ENCODE measurements around the gene PAK6.

PAK6 gene

DNA sequence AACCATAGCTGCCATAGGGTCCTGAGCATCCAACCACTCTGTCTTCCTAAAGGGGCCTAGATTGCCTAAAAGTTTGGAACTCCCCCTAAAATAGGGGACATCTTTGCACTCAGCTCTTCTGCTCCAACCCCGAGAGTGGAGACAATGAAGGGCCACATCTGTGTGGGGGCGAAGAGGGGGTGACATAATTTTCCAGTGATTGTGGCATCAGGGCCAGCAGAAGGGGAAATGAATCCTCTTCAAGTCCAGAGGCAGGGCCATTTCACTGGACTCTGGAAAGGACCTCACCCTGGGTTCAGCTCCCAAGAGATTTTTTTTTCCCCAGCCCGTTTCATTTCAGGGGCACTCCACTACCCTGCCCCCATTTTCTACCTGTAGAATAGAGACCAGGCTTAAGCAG is 48.6 kb downstream of the PAK6 start:
- H3K9ac ChIP-seq (ENCODE audit: low read depth, low read length, poor library complexity, severe bottlenecking) = no peak overlapping the region
- no peaks in the 10 kb centered on the region for H3K4me1 ChIP-seq (ENCODE audit: insufficient read depth, low read length, poor library complexity, severe bottlenecking)
- no peaks in the 10 kb centered on the region for H3K27me3 ChIP-seq (ENCODE audit: insufficient read depth, low read length, poor library complexity, severe bottlenecking)
- H3K9me3 ChIP-seq (ENCODE audit: insufficient read depth, low read depth, low read length) = no peaks in the 10 kb centered on the region
- H3K4me3 ChIP-seq (ENCODE audit: low read length, poor library complexity, severe bottlenecking) = no peak overlapping the region
- H3K36me3 ChIP-seq (ENCODE audit: insufficient read depth, low read length) = no peaks in the 10 kb centered on the region; the same call in 1 of the 2 replicates
- H3K79me2 ChIP-seq (ENCODE audit: insufficient read depth, low read length) = no peaks in the 10 kb centered on the region
- H3F3A ChIP-seq (ENCODE audit: low read depth) = 0 out of 2 replicates have a peak, but pooled peaks cover 3% of the 10 kb centered on the region
- H3K4me2 ChIP-seq (ENCODE audit: low read depth, low read length, poor library complexity, severe bottlenecking) = no peak overlapping the region
- TF ChIP-seq, protein P1, sequence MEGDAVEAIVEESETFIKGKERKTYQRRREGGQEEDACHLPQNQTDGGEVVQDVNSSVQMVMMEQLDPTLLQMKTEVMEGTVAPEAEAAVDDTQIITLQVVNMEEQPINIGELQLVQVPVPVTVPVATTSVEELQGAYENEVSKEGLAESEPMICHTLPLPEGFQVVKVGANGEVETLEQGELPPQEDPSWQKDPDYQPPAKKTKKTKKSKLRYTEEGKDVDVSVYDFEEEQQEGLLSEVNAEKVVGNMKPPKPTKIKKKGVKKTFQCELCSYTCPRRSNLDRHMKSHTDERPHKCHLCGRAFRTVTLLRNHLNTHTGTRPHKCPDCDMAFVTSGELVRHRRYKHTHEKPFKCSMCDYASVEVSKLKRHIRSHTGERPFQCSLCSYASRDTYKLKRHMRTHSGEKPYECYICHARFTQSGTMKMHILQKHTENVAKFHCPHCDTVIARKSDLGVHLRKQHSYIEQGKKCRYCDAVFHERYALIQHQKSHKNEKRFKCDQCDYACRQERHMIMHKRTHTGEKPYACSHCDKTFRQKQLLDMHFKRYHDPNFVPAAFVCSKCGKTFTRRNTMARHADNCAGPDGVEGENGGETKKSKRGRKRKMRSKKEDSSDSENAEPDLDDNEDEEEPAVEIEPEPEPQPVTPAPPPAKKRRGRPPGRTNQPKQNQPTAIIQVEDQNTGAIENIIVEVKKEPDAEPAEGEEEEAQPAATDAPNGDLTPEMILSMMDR (conservative IDR thresholded peaks at IDR 0.05; ENCODE audit: low read length) = no peak
- TF ChIP-seq EZH2phosphoT487 (IDR thresholded peaks at IDR 0.05; ENCODE audit: borderline replicate concordance) = no peak
- no peak overlapping the region for H2AFZ ChIP-seq (ENCODE audit: low read length)
- no peaks in the 10 kb centered on the region for H3K9me2 ChIP-seq (replicated peaks; ENCODE audit: low read depth, low read length)
- H4K20me1 ChIP-seq (ENCODE audit: insufficient read depth, low read length, poor library complexity, severe bottlenecking) = no peaks in the 10 kb centered on the region

DNA sequence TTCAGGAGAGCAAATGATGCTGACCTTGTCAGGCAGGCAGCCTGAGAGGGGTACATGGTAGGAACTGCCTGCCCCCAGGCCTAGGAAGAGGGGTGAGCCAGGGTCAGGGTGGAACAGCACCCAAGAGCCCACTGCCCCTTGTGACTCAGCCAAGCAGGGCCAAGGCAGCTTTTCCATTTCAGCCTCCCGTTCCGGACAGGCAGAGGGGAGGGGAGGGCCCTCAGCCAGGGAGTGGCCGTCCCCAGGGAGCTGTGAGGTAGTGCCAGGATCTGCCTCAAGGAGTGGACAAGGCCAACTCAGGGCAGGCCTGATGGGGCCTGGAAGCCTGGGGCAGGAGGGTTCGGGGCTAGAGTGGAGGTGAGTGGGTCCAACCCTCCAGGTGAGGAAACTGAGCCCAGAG is 49.1 kb downstream of the PAK6 start:
- no peak overlapping the region for H3K4me2 ChIP-seq (ENCODE audit: low read depth, low read length, poor library complexity, severe bottlenecking)

DNA sequence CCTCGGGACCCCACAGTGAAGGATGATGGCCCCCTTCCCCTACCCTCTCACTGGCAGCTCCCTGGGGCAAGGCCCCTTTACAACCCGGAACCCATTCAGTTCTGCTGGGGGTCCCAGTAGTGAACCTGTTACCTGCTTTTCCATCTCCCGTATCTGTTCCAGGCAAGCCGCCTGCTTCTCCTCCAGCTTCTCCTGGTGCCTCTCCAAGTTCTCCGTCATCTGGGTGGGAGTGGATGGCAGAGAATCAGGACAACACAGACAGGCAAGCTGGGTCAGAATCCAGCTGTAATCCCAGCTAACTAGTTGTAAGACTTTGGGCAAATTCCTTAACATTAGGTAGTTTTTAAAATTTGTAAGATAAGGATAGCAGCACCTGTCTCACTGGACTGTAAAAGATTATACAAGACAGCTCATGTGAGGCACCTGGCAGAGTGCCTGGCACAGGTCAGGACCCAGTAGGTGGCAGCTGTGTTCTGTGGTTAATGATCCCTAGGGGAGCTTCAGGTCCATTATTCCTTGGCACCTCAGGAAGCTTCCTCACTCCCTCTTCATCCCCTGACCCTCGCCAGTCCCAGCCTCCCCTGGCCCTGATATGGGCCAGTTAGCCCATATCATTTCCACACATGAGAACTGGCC is 50.4 kb downstream of the PAK6 start:
- H3K27me3 ChIP-seq (ENCODE audit: insufficient read depth, low read length, poor library complexity, severe bottlenecking) = no peaks in the 10 kb centered on the region
- peaks cover 4% of the 10 kb centered on the region for H3K4me1 ChIP-seq (ENCODE audit: insufficient read depth, low read length, poor library complexity, severe bottlenecking)
- no peaks in the 10 kb centered on the region for H3K9me2 ChIP-seq (replicated peaks; ENCODE audit: low read depth, low read length)
- no peak overlapping the region for H2AFZ ChIP-seq (ENCODE audit: low read length)
- no peak overlapping the region for H3K4me2 ChIP-seq (ENCODE audit: low read depth, low read length, poor library complexity, severe bottlenecking)
- no peaks in the 10 kb centered on the region for H4K20me1 ChIP-seq (ENCODE audit: insufficient read depth, low read length, poor library complexity, severe bottlenecking)
- H3K9ac ChIP-seq (ENCODE audit: low read depth, low read length, poor library complexity, severe bottlenecking) = no peak overlapping the region
- H3K9me3 ChIP-seq (ENCODE audit: insufficient read depth, low read depth, low read length) = no peaks in the 10 kb centered on the region
- no peak overlapping the region for H3K4me3 ChIP-seq (ENCODE audit: low read length, poor library complexity, severe bottlenecking)
- 0 out of 2 replicates have a peak, but pooled peaks cover 3% of the 10 kb centered on the region for H3F3A ChIP-seq (ENCODE audit: low read depth)
- no peaks in the 10 kb centered on the region; the same call in 1 of the 2 replicates for H3K36me3 ChIP-seq (ENCODE audit: insufficient read depth, low read length)
- no peaks in the 10 kb centered on the region for H3K79me2 ChIP-seq (ENCODE audit: insufficient read depth, low read length)
- TF ChIP-seq, protein P1 (conservative IDR thresholded peaks at IDR 0.05; ENCODE audit: low read length) = no peak

More for the DNA sequence above, 49.1 kb downstream of the PAK6 start:
- Histone ChIP-seq H4K20me1 (ENCODE audit: insufficient read depth, low read length, poor library complexity, severe bottlenecking) (no peaks in the 10 kb centered on the region), H3K4me3 (ENCODE audit: low read length, poor library complexity, severe bottlenecking) (no peak overlapping the region), H3K79me2 (ENCODE audit: insufficient read depth, low read length) (no peaks in the 10 kb centered on the region), H3K9ac (ENCODE audit: low read depth, low read length, poor library complexity, severe bottlenecking) (no peak overlapping the region), H3K4me1 (ENCODE audit: insufficient read depth, low read length, poor library complexity, severe bottlenecking) (no peaks in the 10 kb centered on the region), H2AFZ (ENCODE audit: low read length) (no peak overlapping the region), H3K9me2 (replicated peaks; ENCODE audit: low read depth, low read length) (no peaks in the 10 kb centered on the region), H3F3A (ENCODE audit: low read depth) (0 out of 2 replicates have a peak, but pooled peaks cover 3% of the 10 kb centered on the region), H3K9me3 (ENCODE audit: insufficient read depth, low read depth, low read length) (no peaks in the 10 kb centered on the region), H3K27me3 (ENCODE audit: insufficient read depth, low read length, poor library complexity, severe bottlenecking) (no peaks in the 10 kb centered on the region), H3K36me3 (ENCODE audit: insufficient read depth, low read length) (no peaks in the 10 kb centered on the region; the same call in 1 of the 2 replicates)
- no peak for TF ChIP-seq EZH2phosphoT487 (IDR thresholded peaks at IDR 0.05; ENCODE audit: borderline replicate concordance)
- TF ChIP-seq, protein P1 (conservative IDR thresholded peaks at IDR 0.05; ENCODE audit: low read length) = no peak

All from Loucy (cell line).